ENCODE measurements around the gene CDH15. TPM values are rescaled to one million over a fixed set of nuclear protein-coding genes. Genes with fewer than 3 reads are reported as not detected.

CDH15 gene
- total and polyA plus RNA-seq, 9 of the 15 experiments (the other 6 are each of a cell fraction or from before 2014, with no cell fraction given): 0.07 to 0.18 TPM; not detected in 7

GRCh38 chr16:89167425-89167941 lies 4.1 kb upstream of the CDH15 start (continued):
- no peak for TF ChIP-seq EHMT2 (IDR thresholded peaks at IDR 0.05)
- peak in 1 of 2 experiments; percentile 85; a peak in 2 of 4 replicates for TF ChIP-seq RCOR1 (IDR thresholded peaks at IDR 0.05; ENCODE audit: borderline replicate concordance in 1 of 2, low read depth in 2 of 2, low read length in 2 of 2)
- TF ChIP-seq ZNF316 (IDR thresholded peaks at IDR 0.05): no peak
- TF ChIP-seq ZNF785 (CRISPR knock-in tag; IDR thresholded peaks at IDR 0.05): no peak
- TF ChIP-seq RBM17 (IDR thresholded peaks at IDR 0.05; ENCODE audit: borderline replicate concordance, low read depth, low read length): no peak
- no peak for TF ChIP-seq ZNF655 (CRISPR knock-in tag; IDR thresholded peaks at IDR 0.05)
- TF ChIP-seq ARID3A (IDR thresholded peaks at IDR 0.05; ENCODE audit: borderline replicate concordance, low read depth, low read length): no peak
- TF ChIP-seq RAD51 (IDR thresholded peaks at IDR 0.05; ENCODE audit: borderline replicate concordance, low read depth): no peak
- no peak for TF ChIP-seq TFE3 (CRISPR knock-in tag; IDR thresholded peaks at IDR 0.05)
- no peak for TF ChIP-seq NKRF (IDR thresholded peaks at IDR 0.05; ENCODE audit: borderline replicate concordance)
- no peak for TF ChIP-seq FOXA1 (IDR thresholded peaks at IDR 0.05; ENCODE audit: borderline replicate concordance)
- TF ChIP-seq L3MBTL2 (IDR thresholded peaks at IDR 0.05): peak; percentile 32; the same call in 1 of the 2 replicates
- TF ChIP-seq ILK (tag; IDR thresholded peaks at IDR 0.05; ENCODE audit: borderline replicate concordance, low read depth): no peak
- no peak for TF ChIP-seq FOXK1 (CRISPR knock-in tag; IDR thresholded peaks at IDR 0.05; ENCODE audit: borderline replicate concordance)
- peak in 1 of 2 experiments; percentile 89; a peak in 1 of 4 replicates for TF ChIP-seq TEAD1 (CRISPR knock-in tag; IDR thresholded peaks at IDR 0.05)
- TF ChIP-seq RBM22 (IDR thresholded peaks at IDR 0.05; ENCODE audit: low read depth, low read length, poor library complexity, severe bottlenecking): peak; percentile 71
- no peak for TF ChIP-seq ZNF507 (tag; conservative IDR thresholded peaks at IDR 0.05)
- no peak for TF ChIP-seq ZNF282 (CRISPR knock-in tag; IDR thresholded peaks at IDR 0.05)
- TF ChIP-seq ZNF146 (CRISPR knock-in tag; IDR thresholded peaks at IDR 0.05; ENCODE audit: unreplicated experiment): no peak
- no peak for TF ChIP-seq HMG20B (CRISPR knock-in tag; IDR thresholded peaks at IDR 0.05)
- TF ChIP-seq FIP1L1 (IDR thresholded peaks at IDR 0.05; ENCODE audit: low read depth, low read length, poor library complexity, severe bottlenecking): peak; percentile 85
- no peak for TF ChIP-seq FOXJ2 (tag; IDR thresholded peaks at IDR 0.05)

All from K562 (cell line).